Astrocyte of the cerebellum (primary cell): Measurements from ENCODE around the gene GRK7.
A peak's percentile ranks its signal among the peaks of the same experiment; 100 is the strongest.

Experiments used
- DNase-seq: peaks from one replicate; pipeline ENCODE4 v3.0.0-alpha.2; 2011; ENCODE audit warnings: low read depth
- H3K4me3 ChIP-seq: 2 replicates; pipeline ENCODE4 v1.5.1; 2011; ENCODE audit warnings: mild to moderate bottlenecking, low read depth, low read length, moderate library complexity
- in situ Hi-C: cut with HindIII; loops from 2 replicates; pipeline ENCODE4 v1.10.0; 2017; ENCODE audit warnings: low sequenced_read_pairs
- TF ChIP-seq, protein P1 (sequence below): IDR thresholded peaks from 2 replicates; pipeline ENCODE4 v1.5.1; 2012; ENCODE audit warnings: low read length, low read depth, moderate library complexity, mild to moderate bottlenecking; ENCODE audit errors: missing control alignments

The GRK7 gene

GRCh38 chr3:141737093-141737492 lies 26.1 kb upstream of the GRK7 start:
- TF ChIP-seq, protein P1, sequence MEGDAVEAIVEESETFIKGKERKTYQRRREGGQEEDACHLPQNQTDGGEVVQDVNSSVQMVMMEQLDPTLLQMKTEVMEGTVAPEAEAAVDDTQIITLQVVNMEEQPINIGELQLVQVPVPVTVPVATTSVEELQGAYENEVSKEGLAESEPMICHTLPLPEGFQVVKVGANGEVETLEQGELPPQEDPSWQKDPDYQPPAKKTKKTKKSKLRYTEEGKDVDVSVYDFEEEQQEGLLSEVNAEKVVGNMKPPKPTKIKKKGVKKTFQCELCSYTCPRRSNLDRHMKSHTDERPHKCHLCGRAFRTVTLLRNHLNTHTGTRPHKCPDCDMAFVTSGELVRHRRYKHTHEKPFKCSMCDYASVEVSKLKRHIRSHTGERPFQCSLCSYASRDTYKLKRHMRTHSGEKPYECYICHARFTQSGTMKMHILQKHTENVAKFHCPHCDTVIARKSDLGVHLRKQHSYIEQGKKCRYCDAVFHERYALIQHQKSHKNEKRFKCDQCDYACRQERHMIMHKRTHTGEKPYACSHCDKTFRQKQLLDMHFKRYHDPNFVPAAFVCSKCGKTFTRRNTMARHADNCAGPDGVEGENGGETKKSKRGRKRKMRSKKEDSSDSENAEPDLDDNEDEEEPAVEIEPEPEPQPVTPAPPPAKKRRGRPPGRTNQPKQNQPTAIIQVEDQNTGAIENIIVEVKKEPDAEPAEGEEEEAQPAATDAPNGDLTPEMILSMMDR = no peak
- in situ Hi-C loops = no loop called here
- H3K4me3 ChIP-seq = no peak overlapping the region
- no peak for DNase-seq

DNA sequence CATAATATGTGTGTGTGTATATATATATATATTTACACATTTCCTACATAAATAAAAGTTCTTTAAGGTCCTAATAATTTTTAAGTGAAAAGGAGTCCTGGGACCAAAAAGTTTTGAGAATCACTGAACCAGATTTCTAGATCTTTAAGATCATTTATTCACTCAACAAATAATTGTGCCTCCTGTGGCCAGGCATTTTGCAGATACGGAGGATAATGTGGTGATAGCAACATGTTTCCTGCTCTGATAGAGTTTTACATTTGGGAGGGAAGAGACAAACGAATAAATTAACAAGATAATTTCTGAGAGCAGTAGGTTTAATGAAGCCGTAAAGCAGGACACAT lies 25.6 kb upstream of the GRK7 start:
- in situ Hi-C loops = no loop called here
- TF ChIP-seq, protein P1 = no peak
- peak overlapping the region; percentile 86 for H3K4me3 ChIP-seq
- no peak for DNase-seq

DNA sequence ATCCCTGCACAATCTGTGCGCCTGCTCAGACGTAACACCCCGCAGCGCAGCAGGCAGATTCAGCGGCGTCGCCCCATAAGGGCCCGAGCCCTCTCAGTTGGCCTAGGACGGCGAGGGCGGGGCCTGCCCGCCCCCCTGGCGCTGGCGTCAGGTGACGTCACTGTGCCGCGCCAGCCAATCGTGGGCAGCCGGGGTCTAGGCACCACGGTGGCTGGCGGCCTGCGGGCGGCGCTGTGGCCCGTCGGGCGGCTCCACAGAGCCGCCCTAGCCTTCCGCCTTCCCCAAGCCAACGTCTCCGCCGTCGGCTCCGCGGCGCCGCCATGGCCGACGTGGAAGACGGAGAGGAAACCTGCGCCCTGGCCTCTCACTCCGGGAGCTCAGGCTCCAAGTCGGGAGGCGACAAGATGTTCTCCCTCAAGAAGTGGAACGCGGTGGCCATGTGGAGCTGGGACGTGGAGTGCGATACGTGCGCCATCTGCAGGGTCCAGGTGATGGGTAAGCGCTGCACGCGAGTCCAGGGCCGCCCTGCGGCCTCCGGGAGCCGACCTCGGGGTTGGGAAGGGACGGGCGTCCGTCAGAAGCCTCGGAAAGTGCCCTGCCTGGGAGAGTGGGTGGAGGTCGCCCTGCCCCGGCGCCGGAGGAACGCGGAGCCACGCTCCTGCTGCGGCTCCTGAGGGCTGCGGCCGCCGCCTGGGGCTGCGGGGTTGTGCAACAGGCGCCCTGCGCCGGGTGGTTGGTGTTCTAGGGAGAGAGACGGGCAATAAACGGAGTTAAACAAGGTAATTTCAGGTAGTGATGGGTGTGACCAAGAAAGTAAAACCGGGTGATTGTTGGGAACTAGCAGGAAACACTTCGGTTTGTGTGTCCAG lies 25.0 kb upstream of the GRK7 start, which contains the start of gene RNF7:
RNF7 (plus strand) TSS at position 277 of the 869 bp plus-strand sequence; CDS start at position 321, 44 bp downstream.
- peak within 1 kb of the TSS; percentile 86 for H3K4me3 ChIP-seq
- DNase-seq = peak; percentile 80
- in situ Hi-C loops = no loop called here
- TF ChIP-seq, protein P1 = peak; percentile 88

GRCh38 chr3:141738891-141739363 lies 24.3 kb upstream of the GRK7 start:
- TF ChIP-seq, protein P1 = no peak
- peak overlapping the region; percentile 86 for H3K4me3 ChIP-seq
- peak; percentile 32 for DNase-seq
- in situ Hi-C loops = no loop called here

GRCh38 chr3:141739731-141740130 lies 23.5 kb upstream of the GRK7 start:
- TF ChIP-seq, protein P1 = no peak
- peak overlapping the region; percentile 86 for H3K4me3 ChIP-seq
- no peak for DNase-seq
- in situ Hi-C loops = no loop called here

- TF ChIP-seq, protein P1 = no peak
- in situ Hi-C loops = no loop called here
- H3K4me3 ChIP-seq = no peak overlapping the region
- DNase-seq = no peak
Observed at GRCh38 chr3:141740349-141740748, 22.9 kb upstream of the GRK7 start.
